SKM-1 treated with dmso at 0.1 percent for 144 hours (cell line): ENCODE data around the gene HSD17B12.

ENCODE experiments used
- DNase-seq: peaks from one replicate; lab custom pipeline; 2025; ENCODE audit not compliant: unreplicated experiment; lab: John Stamatoyannopoulos, UW

Gene HSD17B12

DNA sequence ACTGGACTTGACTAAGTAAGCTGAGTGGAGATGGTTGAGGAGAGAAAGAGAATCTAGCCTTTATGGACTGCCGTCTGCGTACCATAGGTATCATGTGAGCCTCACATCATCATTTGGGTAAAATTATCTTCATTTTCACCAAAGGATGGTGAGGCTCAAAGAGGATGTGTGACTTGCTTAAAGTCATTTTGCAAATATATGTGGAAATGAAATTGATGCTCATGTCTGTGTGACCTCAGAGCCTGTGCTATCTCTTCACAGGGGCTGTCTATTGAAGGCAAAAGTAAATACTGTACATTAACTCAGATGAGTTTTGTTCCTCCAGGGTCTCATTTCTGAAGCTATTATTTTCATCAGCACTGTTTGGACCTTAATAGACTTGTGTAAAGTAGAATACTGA is 116.8 kb downstream of the HSD17B12 start:
- DNase-seq: no peak

DNA sequence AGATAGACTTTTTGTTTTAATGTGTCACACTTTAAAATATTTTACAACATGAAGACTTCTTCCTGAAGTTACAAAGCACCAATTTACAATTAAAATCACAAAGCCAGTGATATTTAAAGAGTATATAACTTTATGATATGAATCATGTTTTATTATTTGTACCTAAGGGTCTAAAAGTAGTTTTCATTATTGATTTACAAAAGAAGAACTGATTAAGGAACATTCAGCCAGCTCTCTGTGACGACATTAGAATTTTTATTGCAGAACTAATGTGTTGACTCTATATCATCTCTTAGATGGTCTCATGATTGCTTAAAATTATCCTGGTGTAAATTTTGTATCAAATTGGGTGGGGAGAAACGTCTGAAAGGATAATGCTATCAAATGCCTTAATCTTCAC is 117.3 kb downstream of the HSD17B12 start:
- DNase-seq: no peak

DNA sequence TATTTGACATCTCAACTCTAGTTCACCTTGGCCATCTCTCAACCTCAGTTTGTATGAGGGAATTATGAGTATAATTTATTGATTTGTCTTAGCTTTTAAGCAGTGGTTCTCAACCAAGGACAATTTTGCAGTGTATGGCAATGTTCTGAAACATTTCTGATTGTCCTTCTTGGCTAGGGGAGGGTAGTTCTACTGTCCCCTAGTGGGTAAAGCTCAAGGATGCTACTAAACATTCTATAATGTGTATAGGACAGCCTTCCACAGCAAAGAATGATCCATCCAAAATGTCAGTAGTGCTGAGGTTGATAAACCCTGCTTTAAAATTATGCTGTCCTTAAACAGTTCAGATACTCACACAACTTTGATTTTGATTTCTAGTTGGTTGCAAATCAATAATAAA is 122.0 kb downstream of the HSD17B12 start:
- DNase-seq: no peak

DNA sequence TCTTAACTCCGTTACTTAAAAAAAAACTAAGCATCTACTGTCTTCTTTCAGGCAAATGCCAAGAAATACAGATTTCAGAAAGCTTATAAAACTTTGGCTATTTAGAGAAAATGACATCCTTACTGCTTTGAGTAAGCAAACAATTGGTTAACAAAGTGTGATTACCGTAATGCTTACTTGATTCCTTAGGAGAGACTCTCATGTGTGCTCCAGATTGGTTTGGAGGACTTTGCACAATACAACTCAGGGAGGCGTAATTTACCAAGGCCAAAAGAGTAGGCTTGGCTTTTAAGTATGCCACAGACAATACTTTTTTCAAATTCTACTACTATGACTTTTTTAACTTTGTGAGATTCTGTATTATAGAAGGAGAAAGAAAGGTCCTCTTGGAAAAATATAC is 123.2 kb downstream of the HSD17B12 start:
- no peak for DNase-seq

DNA sequence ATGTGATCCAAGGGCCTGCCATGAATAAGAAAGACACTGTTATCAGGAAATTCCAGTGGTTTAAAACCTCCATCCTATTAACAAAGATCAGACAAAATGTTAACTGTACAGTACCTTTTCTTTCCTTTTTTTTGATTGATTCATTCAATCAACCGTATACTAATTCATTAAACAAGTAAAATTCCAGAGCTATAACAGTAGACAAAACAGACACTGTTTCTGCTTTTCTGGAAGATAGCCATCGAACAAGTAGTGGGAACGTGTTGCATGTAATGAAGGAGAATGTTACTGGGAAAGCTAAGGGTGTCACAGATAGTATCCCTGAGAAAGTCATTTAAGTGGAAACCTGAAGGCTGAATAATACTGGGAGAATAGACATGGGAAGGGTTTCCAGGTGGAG is 126.4 kb downstream of the HSD17B12 start:
- DNase-seq: no peak

DNA sequence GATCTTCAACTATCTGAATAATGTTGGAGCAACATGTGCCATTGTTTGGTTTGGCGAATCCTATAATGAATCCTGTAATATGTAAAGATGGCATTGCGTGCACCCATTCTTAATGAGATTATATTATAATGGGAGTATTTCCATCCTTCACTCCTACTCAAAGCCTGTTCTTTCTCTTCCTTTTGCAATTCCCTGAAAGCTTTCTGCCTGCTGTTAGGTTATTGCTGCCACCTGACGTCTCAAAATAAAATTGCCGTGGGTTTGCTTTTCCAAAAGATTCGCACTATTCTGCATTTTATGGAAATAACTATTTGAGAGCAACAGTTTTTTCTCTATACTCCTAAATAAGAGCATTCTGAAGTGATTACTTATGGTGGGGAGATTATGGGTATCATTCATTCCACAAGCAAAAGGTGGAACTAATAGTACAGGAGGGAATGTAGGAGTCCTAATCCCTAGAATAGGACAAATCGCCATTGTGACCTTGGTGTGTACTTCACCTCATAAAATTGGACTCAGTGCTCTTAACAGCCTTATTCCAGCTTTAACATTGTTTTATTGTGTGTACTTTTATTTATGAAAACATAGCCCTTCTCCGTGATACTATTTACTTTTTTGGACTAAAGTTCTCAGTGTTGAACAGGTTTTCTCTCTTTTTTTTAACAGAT is 130.5 kb downstream of the HSD17B12 start:
- DNase-seq: no peak

DNA sequence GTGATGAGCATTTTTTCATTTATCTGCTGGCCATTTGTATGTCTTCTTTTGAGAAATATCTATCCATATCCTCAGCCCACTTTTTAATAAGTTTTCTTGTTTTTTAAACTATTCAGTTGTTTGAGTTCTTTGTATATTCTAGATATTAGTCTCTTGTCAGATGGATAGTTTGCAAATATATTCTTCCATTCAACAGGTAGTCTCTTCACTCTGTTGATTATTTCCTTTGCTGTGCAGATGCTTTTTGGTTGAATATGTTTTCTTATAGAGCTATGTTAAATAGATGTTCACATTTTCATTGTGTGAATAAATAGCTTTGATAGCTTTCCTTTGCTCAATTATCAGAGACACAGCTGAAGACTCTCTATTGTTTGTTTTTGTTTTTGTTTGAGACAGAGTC is 131.9 kb downstream of the HSD17B12 start:
- no peak for DNase-seq

DNA sequence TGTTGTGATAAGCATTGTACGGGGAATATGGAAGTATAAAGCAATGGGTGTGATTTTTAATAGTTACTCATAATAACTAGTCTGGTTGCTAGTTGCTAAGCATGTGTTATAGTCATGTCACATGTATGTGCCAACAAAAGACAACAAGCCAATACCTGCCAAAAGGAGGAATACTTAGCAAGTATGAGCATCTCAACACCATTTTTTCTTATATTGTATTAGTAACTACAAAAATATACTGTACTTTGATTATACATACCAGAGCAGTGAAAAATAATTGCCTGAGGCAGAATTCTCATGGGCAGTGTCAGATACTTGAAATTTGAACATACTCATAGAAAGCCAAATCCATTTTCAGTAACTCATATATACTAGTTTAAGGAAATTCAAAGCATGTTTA is 137.7 kb downstream of the HSD17B12 start:
- no peak for DNase-seq

DNA sequence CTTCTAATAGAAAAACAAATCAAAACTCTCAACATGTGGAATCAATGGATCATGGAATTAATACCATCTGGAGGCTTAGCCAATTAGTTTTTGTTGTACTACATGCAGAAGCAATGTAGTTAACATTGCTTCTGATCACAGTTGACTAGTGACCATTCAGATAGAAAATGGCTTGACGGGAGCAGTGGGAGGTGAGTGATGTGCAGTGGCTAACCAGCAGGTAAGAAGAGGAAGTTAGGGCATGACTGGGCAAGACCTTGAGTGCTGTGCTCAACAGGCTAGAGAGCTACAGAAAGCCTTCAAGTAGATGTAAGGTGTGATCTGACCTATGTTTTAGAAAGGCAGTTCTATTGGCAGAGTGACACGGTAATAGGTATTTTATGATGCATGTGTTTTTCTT is 139.4 kb downstream of the HSD17B12 start:
- DNase-seq: peak; percentile 8

DNA sequence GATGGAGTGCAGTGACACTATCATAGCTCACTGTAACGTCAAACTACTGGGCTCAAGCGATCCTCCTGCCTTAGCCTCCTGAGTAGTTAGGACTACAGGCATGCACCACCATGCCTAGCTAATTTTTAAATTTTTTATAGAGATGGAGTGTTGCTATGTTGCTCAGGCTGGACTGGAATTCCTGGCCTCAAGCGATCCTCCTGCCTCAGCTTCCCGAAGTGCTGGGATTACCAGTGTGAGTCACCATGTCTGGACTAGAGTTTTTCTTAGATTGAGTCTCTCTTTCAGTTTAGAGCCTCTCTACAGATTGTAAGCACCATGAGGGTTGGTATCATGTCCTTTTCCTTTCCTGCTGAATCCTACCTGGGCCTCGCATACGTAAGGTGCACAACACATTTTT is 142.8 kb downstream of the HSD17B12 start:
- DNase-seq: no peak

DNA sequence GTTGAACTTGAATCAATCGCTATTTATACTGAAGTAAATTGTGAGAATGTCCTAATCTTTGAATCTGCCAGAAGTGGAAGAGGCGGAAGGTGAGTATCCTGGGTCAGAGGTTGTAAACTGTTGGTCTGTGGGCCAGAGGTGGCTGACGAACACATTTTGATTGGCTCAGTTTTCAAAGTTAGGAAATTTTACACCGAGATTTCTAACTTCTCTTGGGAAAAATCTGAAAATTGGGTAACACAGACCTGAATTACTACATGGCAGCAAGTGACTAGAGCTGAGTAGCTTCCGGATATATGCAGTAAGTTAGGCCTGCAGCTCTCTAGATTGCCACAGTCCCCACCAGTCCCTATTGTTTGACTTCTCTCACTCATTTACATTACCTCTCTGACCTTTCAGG is 143.3 kb downstream of the HSD17B12 start:
- DNase-seq: no peak

DNA sequence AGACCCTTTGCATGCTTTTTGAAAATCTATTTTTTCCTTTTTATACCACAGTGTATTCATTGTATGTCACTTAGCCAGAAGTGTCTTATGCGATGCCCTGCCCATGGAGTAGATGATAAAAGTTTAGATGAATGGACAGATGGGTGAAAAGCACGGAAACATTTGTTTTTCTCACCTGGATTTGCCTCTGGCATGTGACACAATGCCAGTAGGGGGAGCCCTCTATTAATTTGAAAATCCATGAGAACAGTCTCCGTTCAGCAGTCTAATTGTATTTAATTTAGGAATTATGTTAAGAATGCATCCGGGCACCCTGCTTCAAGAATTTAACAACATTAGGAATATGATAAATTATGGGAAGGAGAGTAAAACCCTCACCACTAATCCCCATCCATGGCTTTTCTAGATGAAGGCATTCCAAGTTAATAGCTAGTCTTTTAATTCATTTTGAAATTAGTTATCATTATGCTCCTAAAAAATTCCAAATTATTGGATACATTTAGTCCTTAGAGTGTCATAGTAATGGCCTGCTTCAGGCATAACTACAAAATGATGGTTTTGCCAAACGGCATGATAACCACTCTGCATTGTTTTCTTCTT is 144.8 kb downstream of the HSD17B12 start:
- DNase-seq: peak; percentile 8

DNA sequence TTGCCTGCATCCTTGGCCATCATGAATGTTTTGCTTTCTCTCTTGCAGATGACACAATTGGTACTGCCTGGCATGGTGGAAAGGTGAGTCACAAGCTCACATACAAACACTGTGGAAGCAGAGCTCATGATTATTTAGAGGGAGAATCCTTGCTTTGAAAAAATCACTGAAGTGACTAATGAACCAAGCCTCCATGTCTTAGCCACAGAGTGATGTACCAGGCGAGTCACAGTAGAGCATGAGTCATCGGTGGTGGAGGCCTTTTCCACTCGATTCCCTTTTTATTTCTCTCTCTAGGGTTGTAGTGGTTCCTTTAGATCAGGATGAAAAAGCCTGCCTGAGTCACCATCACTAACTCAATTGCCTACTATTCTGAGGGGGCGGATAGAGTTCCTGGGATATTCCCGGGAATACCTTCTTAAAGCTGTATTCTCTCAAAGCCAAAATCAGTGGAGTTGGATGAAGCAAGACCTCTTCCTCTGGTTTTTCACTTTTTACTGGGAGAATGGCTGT is 150.4 kb downstream of the HSD17B12 start:
- DNase-seq: peak; percentile 7

DNA sequence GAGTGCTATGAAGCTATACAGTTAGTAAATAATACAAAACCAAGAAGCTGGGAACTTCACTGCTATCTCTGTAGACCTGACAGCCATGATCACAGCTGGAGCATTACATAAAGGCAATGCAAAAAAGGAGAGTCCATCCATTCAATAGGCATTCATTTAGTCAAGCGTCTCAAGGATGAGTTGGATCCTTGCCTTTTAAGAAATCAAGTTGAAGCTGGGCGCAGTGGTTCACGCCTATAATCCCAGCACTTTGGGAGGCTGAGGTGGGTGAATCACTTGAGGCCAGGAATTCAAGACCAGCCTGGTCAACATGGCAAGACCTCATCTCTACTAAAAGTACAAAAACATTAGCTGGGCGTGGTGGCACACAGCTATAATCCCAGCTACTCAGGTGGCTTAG is 152.0 kb downstream of the HSD17B12 start:
- no peak for DNase-seq

DNA sequence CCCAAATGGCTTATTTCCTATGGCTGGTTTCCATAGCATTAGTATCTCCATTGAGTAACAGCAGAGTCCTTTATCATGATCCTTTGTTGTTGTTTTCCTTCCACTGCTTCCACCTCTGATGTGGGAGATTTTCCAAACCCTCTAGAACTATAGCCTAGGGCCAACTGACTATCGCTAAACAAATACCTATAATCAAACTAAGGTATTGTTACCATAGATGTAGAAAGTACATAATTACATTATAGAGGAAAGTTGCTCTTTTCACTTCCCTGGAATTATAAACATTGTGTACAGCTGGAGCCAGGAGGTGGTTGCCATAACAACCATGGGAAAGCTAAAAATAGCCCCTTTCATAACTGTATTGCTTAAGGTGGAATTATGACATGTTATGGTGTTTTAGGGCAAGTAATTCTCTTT is 153.1 kb downstream of the HSD17B12 start:
- DNase-seq: no peak

DNA sequence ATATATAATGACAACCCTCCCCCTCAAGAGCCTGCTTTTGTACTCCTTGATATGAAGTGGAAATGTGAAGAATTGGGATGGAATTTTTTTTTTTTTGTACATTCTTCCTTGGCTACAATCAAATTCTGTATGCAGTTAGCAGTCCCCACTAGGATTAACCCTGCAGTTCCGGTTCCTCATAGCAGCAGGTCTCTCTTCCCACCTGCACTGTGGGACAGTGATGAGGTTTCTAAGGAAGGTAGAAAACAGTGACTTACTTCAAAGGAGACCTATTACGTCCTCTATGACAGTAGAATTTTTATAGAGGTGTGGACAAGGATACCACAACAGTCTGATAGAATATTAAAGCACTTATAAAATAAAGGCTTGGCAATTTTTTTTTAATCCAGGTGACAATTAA is 153.7 kb downstream of the HSD17B12 start:
- DNase-seq: no peak

DNA sequence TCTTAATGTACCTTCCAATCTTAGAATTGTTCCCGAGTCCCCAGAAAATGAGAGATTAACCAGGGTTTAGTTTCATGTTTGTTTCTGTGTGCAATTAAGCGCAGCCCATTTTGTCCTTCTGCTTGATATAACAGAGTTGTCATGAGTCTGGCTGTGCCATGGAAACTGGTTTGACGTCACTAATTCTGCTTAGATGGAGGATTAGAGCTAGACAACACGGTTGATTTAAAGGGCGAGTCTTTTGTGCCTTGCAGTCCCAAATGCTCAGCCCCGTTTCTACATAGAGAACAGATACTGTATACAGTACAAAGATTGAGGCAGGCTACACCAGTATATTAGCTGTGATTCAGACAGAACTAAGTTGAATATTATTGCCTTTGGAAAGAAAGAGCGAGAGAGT is 154.6 kb downstream of the HSD17B12 start:
- no peak for DNase-seq

DNA sequence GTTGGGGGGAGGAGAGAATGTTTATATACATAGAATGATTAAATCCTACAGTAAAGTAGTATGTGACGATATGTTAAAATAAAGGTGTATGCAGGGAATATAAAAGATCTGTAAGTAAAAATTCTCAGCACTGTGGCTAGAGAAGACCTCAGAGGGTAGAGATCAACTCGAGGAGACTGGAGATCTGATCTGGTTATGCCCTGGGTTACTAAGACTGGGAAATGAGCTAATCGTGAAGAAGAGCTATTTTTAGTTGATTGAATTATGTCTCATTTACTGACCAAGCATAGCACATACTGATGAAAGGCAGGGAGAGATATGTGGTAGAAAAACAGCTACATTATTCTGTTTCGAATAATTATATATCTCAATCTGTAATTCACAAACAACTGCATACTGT is 157.3 kb downstream of the HSD17B12 start:
- DNase-seq: no peak

DNA sequence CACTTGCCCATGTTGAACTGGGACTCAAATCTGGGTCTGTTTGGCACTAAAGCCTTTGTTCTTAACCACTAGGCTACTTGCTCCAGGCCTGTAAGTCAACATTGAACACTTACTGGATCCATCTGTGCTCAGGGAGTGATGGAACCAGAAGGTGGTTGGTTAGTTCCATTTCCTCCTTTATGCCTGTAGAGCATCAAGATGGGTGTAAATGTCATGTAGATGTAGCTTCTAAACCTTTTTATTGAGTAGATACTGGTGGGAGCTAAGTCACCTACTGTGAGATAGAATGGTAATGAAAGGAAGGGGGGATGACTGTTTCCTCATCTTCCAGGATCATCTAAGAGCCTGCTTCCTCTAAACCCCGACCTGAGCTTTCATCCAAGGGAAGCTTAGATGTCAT is 161.5 kb downstream of the HSD17B12 start:
- no peak for DNase-seq

DNA sequence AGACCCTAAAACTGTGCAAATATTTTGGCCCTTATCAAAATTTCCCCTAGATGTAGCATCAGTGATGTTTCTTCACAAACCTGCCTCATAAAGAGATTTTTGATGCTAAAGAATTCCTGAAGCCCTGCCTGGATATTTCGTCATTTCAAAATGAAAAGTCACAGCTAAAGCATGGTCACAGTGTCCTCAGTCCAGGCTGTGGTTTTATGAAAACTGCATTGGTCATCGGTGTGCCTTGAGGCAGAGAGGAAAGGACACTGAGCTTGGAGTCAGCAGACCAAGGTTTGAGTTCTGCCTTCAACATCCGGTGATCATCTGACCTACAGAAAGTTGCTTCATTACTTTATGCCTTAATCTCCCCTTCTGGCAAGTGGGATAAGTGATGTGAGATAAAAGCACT is 165.3 kb downstream of the HSD17B12 start:
- DNase-seq: no peak

DNA sequence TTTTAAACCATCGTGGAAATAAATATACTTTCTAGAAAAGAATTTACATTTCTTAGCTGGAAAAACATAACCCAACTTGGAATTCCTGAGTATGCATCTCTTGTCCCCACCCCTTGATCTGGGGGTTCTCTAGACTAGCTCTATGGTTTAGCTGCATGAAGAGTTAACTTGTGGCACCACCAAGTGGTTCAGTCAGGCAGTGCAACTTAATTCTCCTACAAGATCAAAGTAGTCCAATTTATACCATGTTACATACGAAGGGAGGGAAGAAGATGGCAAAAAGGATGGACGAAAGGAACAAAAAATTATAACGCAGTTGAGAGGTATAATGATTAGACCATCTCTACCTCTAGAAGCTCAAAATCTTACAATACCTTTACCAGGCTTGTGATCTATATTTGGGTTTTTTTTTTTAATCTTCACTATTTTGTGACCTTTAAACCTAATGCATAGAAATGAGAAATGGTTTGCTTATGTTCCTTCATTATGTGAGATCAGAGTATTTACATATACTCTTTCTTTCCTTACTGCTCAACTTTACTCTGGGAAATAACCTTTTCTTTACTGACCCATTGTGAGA is 171.6 kb downstream of the HSD17B12 start:
- DNase-seq: peak; percentile 57

DNA sequence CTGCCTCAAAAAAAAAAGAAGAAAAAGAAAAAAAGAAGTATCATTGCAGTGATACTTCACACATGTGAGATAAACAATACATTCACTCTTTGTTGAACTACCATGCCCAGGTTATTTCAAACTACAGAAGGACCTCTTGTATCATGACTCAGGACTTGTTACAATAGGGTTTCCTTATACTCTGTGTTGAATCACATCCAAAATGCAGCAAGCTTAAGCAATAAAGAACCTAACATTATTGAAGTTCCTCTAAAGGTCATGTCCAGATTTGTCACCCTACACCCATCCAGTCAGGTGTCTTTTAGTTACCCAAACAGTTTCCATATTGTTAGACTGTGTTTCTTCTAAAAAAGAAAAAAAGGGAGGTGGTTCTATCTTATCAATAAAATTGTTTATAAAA is 173.2 kb downstream of the HSD17B12 start:
- no peak for DNase-seq

DNA sequence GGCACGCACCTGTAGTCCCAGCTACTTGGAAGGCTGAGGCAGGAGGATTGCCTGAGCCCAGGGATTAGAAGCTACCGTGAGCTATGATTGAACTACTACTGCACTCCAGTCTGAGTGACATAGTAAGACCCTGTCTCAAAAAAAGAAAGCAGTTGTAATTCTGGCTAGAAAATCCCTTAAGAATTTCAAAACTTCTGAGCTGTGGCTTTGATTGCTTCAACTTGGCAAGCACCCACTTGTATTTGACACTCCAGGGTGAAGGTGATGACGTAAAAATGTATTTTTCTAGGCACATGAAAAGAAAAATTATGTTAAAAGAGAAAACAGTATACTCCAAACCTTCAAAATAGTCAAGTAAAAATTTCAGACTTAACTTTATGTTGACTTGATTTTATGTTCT is 176.5 kb downstream of the HSD17B12 start:
- DNase-seq: no peak
